NB4 (cell line): ENCODE results near the gene OR1F1.
"Not testable (repeated sequence)": the region's sequence is repeated elsewhere in the genome, so short reads cannot be mapped to it uniquely, and the experiment has no call there.

ENCODE experiments used
- DNase-seq: peaks from one replicate; pipeline ENCODE4 v3.0.0; 2010; ENCODE audit warnings: low read depth
- H3K4me3 ChIP-seq: one replicate; pipeline ENCODE4 v1.5.1; 2011; ENCODE audit warnings: mild to moderate bottlenecking, low read depth, low read length, moderate library complexity
- CTCF ChIP-seq: IDR thresholded peaks from one replicate; pipeline ENCODE4 v1.5.1; 2012; ENCODE audit warnings: low read depth, low read length
- MAX ChIP-seq: IDR thresholded peaks from 2 replicates; pipeline ENCODE4 v1.6.1; 2011; ENCODE audit warnings: low read depth, low read length
- MYC ChIP-seq: IDR thresholded peaks from 2 replicates; pipeline ENCODE4 v1.6.1; 2011; ENCODE audit warnings: low read depth, low read length
- POLR2A ChIP-seq: IDR thresholded peaks from 2 replicates; pipeline ENCODE4 v1.6.1; 2011; ENCODE audit warnings: mild to moderate bottlenecking; ENCODE audit not compliant: insufficient read length; ENCODE audit errors: extremely low read depth

OR1F1 gene

GRCh38 chr16:3192476-3193019 lies 4.5 kb downstream of the OR1F1 start:
- TF ChIP-seq CTCF = no peak
- no peak for DNase-seq
- no peak overlapping the region for H3K4me3 ChIP-seq

- no peak for DNase-seq
- no peak overlapping the region for H3K4me3 ChIP-seq
- no peak for TF ChIP-seq MYC
- TF ChIP-seq CTCF = no peak
- no peak for TF ChIP-seq MAX
- TF ChIP-seq POLR2A = no peak
Measured at GRCh38 chr16:3193221-3194212, 5.5 kb downstream of the OR1F1 start.

GRCh38 chr16:3194792-3195191 lies 6.8 kb downstream of the OR1F1 start:
- no peak overlapping the region for H3K4me3 ChIP-seq
- no peak for TF ChIP-seq MAX
- TF ChIP-seq CTCF = no peak
- no peak for TF ChIP-seq POLR2A
- TF ChIP-seq MYC = no peak
- no peak for DNase-seq

GRCh38 chr16:3195975-3196374 lies 8.0 kb downstream of the OR1F1 start:
- DNase-seq = no peak
- TF ChIP-seq MAX (no peak), POLR2A (no peak), CTCF (no peak), MYC (no peak)
- H3K4me3 ChIP-seq = no peak overlapping the region

GRCh38 chr16:3197694-3198333 lies 9.8 kb downstream of the OR1F1 start:
- DNase-seq, H3K4me3 ChIP-seq: not testable (repeated sequence)

- no peak for DNase-seq
- TF ChIP-seq CTCF (no peak), POLR2A (no peak), MAX (no peak), MYC (no peak)
- no peak overlapping the region for H3K4me3 ChIP-seq
Measured at GRCh38 chr16:3198334-3199072, 10.5 kb downstream of the OR1F1 start.
